ENCODE data around the gene OR51B5.

- TF ChIP-seq CTCF (conservative IDR thresholded peaks at IDR 0.05; ENCODE audit: low read depth, low read length) (no peak), RFX5 (IDR thresholded peaks at IDR 0.05; ENCODE audit: low read depth, low read length) (no peak)
Measured at GRCh38 chr11:5339771-5340322, 3.5 kb downstream of the OR51B5 start.
